HPDE6-E6E7 (cell line): ENCODE measurements around the gene IMPG1.
A peak's percentile ranks its signal among the peaks of the same experiment; 100 is the strongest.

ENCODE experiments used
- DNase-seq: peaks from one replicate; pipeline ENCODE4 v3.0.0; 2011; ENCODE audit warnings: missing footprints; ENCODE audit errors: extremely low spot score

The IMPG1 gene

DNA sequence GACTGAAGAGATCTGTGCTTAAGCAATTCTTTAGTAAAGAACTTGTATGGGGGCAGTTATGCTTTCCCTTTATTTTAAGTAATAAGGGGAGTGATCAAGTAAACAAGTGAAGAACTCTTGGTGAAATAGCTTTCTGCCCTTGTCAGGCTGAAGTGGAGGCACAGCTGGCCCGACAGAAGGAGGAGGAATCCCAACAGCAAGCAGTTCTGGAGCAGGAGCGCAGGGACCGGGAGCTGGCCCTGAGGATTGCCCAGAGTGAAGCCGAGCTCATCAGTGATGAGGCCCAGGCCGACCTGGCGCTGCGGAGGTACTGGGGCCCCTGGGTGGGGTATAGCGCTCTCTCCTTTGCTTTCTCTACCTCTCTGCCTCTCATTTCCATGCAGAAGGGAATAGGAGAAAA lies 180.1 kb downstream of the IMPG1 start:
- no peak for DNase-seq

GRCh38 chr6:75884822-75885221 lies 187.6 kb downstream of the IMPG1 start:
- DNase-seq = no peak

DNA sequence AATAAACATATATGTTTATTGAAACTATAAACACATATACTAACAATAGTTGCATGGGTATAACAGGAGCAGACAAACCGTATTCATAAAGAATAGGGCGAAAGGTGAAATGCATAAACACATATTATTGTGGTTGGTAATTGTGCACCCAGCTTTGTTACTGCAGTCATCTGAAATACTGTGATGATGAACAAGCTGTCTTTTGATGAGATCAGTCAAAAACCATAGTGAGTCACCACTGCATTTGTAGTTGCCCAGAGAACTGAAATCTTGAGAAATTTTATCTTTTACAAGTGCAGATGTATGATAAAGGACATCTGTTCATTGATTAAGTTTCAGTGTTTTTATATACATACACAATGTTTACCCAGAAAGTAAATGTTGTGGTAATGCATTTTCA lies 189.7 kb downstream of the IMPG1 start:
- peak; percentile 23 for DNase-seq

GRCh38 chr6:75880305-75880704 lies 192.2 kb downstream of the IMPG1 start:
- no peak for DNase-seq

DNA sequence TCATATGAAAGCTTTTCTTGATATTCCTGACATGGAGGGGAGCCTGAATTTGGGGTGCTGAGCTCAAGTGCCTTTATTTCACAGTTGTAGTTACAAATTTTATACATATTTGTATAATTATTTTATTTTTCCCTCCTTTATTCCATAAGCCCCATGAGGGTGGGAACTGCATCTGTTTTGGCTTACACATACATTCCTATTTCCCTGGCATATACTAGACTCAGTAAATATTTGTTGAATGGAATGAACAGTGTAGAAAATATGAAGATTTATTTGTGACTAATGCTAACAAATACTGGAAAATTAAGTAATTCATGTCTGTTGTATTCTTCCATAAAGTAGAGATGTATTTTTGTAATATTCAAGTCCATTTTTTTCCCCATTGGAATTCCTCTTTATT lies 196.3 kb downstream of the IMPG1 start:
- no peak for DNase-seq

DNA sequence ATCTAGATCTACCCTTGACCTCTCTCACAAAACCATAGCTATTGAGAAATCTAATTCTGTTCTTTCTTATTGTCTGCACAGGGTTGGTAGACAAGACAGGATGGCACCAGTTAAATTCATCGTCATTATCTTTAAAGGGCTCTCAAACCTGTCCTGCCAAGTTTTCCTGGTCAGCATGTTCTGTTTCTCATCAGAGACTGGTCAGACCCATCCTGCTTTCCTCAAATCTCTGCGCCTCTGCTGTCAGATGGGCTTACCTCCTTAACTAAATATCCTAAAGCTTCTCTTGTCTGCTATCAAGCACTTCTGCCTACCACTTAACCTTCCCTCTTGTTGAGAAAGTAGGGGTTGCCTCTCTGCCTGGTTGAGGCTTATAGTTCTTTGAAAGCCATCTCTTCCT lies 198.2 kb downstream of the IMPG1 start:
- no peak for DNase-seq
